GM12878 (cell line): ENCODE data around the gene SBNO2. TPM values are rescaled to one million over a fixed set of nuclear protein-coding genes. Genes with fewer than 3 reads are reported as not detected.
A peak's percentile ranks its signal among the peaks of the same experiment; 100 is the strongest.

Experiments used
- ATAC-seq: fragments of 200-7000 bp; cut with Tn5 transposase; 3 replicates; pipeline ENCODE4 v1.9.1; 2020; ENCODE audit warnings: mild to moderate bottlenecking, moderate library complexity
- BruUV-seq: library from RNA; stranded (reverse); fragments of 400-500 nt; replicated peaks from 2 replicates; lab custom pipeline; 2021; lab: Mats Ljungman, UMichigan
- CTCF ChIA-PET: fragments of 300-600 bp; sonication (Branson Sonifier 250); formaldehyde crosslinking; extraction: SDS; loops from one replicate; lab custom pipeline; 2021; ENCODE audit warnings: inconsistent platforms; lab: Yijun Ruan, JAX
- POLR2A ChIA-PET: fragments of 350-600 bp; formaldehyde crosslinking; extraction: SDS; loops from one replicate; lab custom pipeline; 2021; ENCODE audit warnings: inconsistent platforms; lab: Charles Lee
- RAD21 ChIA-PET: fragments of 300-600 bp; sonication (Branson Sonifier 250); formaldehyde crosslinking; loops from one replicate; lab custom pipeline; 2023; ENCODE audit warnings: antibody characterized with exemption; ENCODE audit not compliant: unreplicated experiment; lab: Charles Lee
- SMC1A ChIA-PET: fragments of 300-600 bp; sonication (Branson Sonifier 250); formaldehyde crosslinking; loops from one replicate; lab custom pipeline; 2023; ENCODE audit not compliant: unreplicated experiment, uncharacterized antibody; lab: Charles Lee
- DNase-seq: peaks from one replicate; pipeline ENCODE4 v3.0.0-alpha.2; 2011; ENCODE audit warnings: low read depth, low spot score
- FAIRE-seq: peaks from 3 replicates; lab custom pipeline; 2011; peaks lifted over from hg19 to GRCh38; lab: Jason Lieb, UNC
- H2AFZ ChIP-seq: 2 replicates; pipeline ENCODE4 v1.6.0; 2011; ENCODE audit warnings: low read depth, low read length, control low read depth; ENCODE audit not compliant: control insufficient read depth
- H3K27ac ChIP-seq: 2 replicates; pipeline ENCODE4 v1.5.1; 2011; ENCODE audit warnings: control low read depth; ENCODE audit not compliant: control insufficient read depth, insufficient read depth
- H3K27me3 ChIP-seq, 2 experiments: replicated peaks in 1 of 2; 2 replicates each; pipeline versions ENCODE4 v1.6.0 to v1.6.1; 2011; ENCODE audit warnings: low read length in 1 of 2; ENCODE audit not compliant: control insufficient read depth in 2 of 2, insufficient read depth in 2 of 2
- H3K36me3 ChIP-seq, 2 experiments: 2 replicates each; pipeline ENCODE4 v1.5.1; 2011; ENCODE audit warnings: low read length in 1 of 2; ENCODE audit not compliant: control insufficient read depth in 2 of 2, insufficient read depth in 2 of 2
- H3K4me1 ChIP-seq: 2 replicates; pipeline ENCODE4 v1.6.1; 2011; ENCODE audit warnings: mild to moderate bottlenecking, low read length, moderate library complexity, mixed read lengths; ENCODE audit not compliant: control insufficient read depth, insufficient read depth
- H3K4me2 ChIP-seq: 2 replicates; pipeline ENCODE4 v1.6.0; 2011; ENCODE audit warnings: control low read depth; ENCODE audit not compliant: control insufficient read depth, insufficient read depth
- H3K4me3 ChIP-seq: fragments of 200-600 bp; sonication (generic); 2 replicates; pipeline ENCODE4 v1.5.1; 2016
- H3K79me2 ChIP-seq: 2 replicates; pipeline ENCODE4 v1.6.0; 2011; ENCODE audit warnings: low read length; ENCODE audit not compliant: control insufficient read depth, insufficient read depth
- H3K9ac ChIP-seq: 2 replicates; pipeline ENCODE4 v1.8.0; 2011; ENCODE audit warnings: low read length, control low read depth, mixed read lengths; ENCODE audit not compliant: control insufficient read depth, insufficient read depth
- H3K9me3 ChIP-seq: replicated peaks from 3 replicates; pipeline ENCODE4 v1.5.1; 2011; ENCODE audit warnings: mild to moderate bottlenecking, low read length; ENCODE audit not compliant: control insufficient read depth, insufficient read depth
- H4K20me1 ChIP-seq: 2 replicates; pipeline ENCODE4 v1.6.0; 2011; ENCODE audit not compliant: control insufficient read depth, insufficient read depth
- FOXM1 ChIP-seq: IDR thresholded peaks from 2 replicates; pipeline ENCODE4 v1.6.1; 2012; ENCODE audit warnings: low read depth, mild to moderate bottlenecking, inconsistent platforms, low read length, moderate library complexity
- GATAD2B ChIP-seq: fragments of 450-650 bp; conservative IDR thresholded peaks from 2 replicates; pipeline ENCODE4 v1.6.1; 2017; ENCODE audit warnings: low read depth, mild to moderate bottlenecking, moderate library complexity
- HDGF ChIP-seq: fragments of 450-650 bp; IDR thresholded peaks from 2 replicates; pipeline ENCODE4 v1.6.1; 2016; ENCODE audit warnings: antibody characterized with exemption
- IRF4 ChIP-seq: IDR thresholded peaks from 2 replicates; pipeline ENCODE4 v1.6.1; 2011; ENCODE audit warnings: low read depth, low read length
- NFYB ChIP-seq: IDR thresholded peaks from 2 replicates; pipeline ENCODE4 v1.6.1; 2011; ENCODE audit warnings: low read depth, mild to moderate bottlenecking, low read length, improper control_type of control experiment, moderate library complexity; ENCODE audit not compliant: insufficient read depth
- NR2F1 ChIP-seq: fragments of 450-650 bp; conservative IDR thresholded peaks from 2 replicates; pipeline ENCODE4 v1.6.1; 2017; ENCODE audit warnings: mild to moderate bottlenecking
- STAT1 ChIP-seq: fragments of 450-650 bp; conservative IDR thresholded peaks from 2 replicates; pipeline ENCODE4 v1.6.1; 2014; ENCODE audit warnings: antibody characterized with exemption, mild to moderate bottlenecking
- WGBS: methylation state at CpG from one replicate; pipeline ENCODE4 v1.1.6; 2016; ENCODE audit warnings: low lambda C conversion rate; ENCODE audit not compliant: insufficient replicate concordance, insufficient coverage; ENCODE audit errors: missing lambda C conversion rate; 5-methylcytosine and 5-hydroxymethylcytosine counted together
- in situ Hi-C: fragments of 300-500 bp; cut with MboI; formaldehyde crosslinking; loops from 9 replicates; pipeline ENCODE4 v1.14.3; 2018; ENCODE audit warnings: mixed read lengths
- intact Hi-C: fragments of 100-400 bp; cut with micrococcal nuclease; formaldehyde crosslinking; loops from one replicate; pipeline ENCODE4 v1.14.2; 2022; ENCODE audit not compliant: unreplicated experiment
- polyA plus RNA-seq, 11 experiments: library from polyadenylated mRNA; depleted of rRNA in 4 of 11; unstranded in 6 of 11; stranded (reverse) in 5 of 11; fragments of >200 nt; fragmentation: Nextera tagmentation in 4 of 11; fragmentation: Illumina TruSeq in 1 of 11; extraction: Ambion mirVana in 4 of 11; extraction: Trizol in 1 of 11; gene quantifications; 1 replicate in 1 of 11; 2 replicates in 10 of 11; pipeline versions ENCODE4 v1.2.1 to v1.2.3, GENCODE V29; 2011 to 2016; ENCODE audit warnings: inconsistent platforms in 2 of 11, missing spikeins in 2 of 11, low read depth in 1 of 11
- total RNA-seq, 4 experiments: library from RNA; depleted of rRNA in 3 of 4; stranded (reverse); fragments of >200 nt in 3 of 4; fragmentation: Illumina TruSeq in 1 of 4; extraction: Trizol in 1 of 4; gene quantifications; 2 replicates each; pipeline versions ENCODE4 v1.2.1 to v1.2.3, GENCODE V29; 2013 to 2021
- TF ChIP-seq, protein P1 (sequence below): IDR thresholded peaks from 2 replicates; pipeline ENCODE4 v1.6.1; 2012; ENCODE audit warnings: low read length, inconsistent platforms
- TF ChIP-seq, protein P2 (sequence below): fragments of 450-650 bp; formaldehyde crosslinking; IDR thresholded peaks from 2 replicates; pipeline ENCODE4 v1.5.0; 2022; ENCODE audit warnings: mild to moderate bottlenecking, missing genetic modification characterization
- TF ChIP-seq, protein P3 (sequence below): fragments of 450-650 bp; IDR thresholded peaks from 2 replicates; pipeline ENCODE4 v1.6.1; 2017; ENCODE audit warnings: mild to moderate bottlenecking, low read depth, inconsistent platforms; ENCODE audit not compliant: poor library complexity, severe bottlenecking
- TF ChIP-seq, protein P4 (sequence below): IDR thresholded peaks from 2 replicates; pipeline ENCODE4 v1.6.1; 2011; ENCODE audit warnings: low read depth, low read length, improper control_type of control experiment, borderline replicate concordance
- TF ChIP-seq, protein P5 (sequence below): IDR thresholded peaks from 2 replicates; pipeline ENCODE4 v1.6.1; 2012; ENCODE audit warnings: low read depth, low read length, improper control_type of control experiment
- TF ChIP-seq, protein P6 (sequence below): IDR thresholded peaks from 2 replicates; pipeline ENCODE4 v1.6.1; 2011; ENCODE audit warnings: borderline replicate concordance, low read depth, mild to moderate bottlenecking, moderate library complexity, low read length; ENCODE audit not compliant: insufficient read depth, poor library complexity, severe bottlenecking

SBNO2 gene
- total and polyA plus RNA-seq, 10 of the 15 experiments (the other 5 are each of a cell fraction or from before 2014, with no cell fraction given) = 0.08 to 44.6 (median 5.4) TPM

DNA sequence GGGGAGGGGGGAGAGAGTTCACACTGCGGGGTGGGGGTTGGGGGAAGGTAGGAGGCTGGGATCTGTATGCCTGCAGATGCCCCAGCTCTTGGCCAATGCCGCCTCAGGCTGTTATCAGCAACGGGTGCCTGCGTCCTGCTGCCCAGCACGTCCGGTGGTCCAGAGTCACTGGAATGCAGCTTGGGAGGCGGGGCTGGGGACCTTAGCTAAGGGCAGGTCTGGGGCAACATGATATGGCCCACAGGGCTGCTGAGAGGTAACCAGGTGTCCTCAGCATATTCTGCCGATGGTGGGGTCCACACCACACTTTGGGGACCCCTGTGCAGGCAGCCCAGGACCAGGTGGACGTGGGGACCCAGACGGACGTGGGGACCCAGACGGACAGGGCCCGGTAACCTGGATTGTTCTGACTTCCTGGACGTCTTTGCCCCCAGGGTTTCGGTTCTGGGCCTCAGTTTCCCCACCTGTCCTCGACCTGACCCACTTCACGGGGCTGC lies 107.8 kb downstream of the SBNO2 start:
- Histone ChIP-seq H3K4me1 (peaks cover 17% of the 10 kb centered on the region), H3K27me3 (no peaks in the 10 kb centered on the region), H4K20me1 (no peaks in the 10 kb centered on the region), H3K27ac (no peak overlapping the region), H3K79me2 (peaks cover 35% of the 10 kb centered on the region), H3K9ac (peak overlapping the region; percentile 90; the same call in 1 of the 2 replicates), H3K36me3 (peaks cover 0 to 7% of the 10 kb centered on the region in 2 experiments; a peak in 2 of 4 replicates), H3K9me3 (no peaks in the 10 kb centered on the region), H3K4me2 (peak overlapping the region; percentile 85), H3K4me3 (peak overlapping the region; percentile 98), H2AFZ (no peak overlapping the region)
- ChIA-PET SMC1A (interaction anchor here (1.4 to 2.3 kb wide), 4 partner anchors 9 to 49 kb away, joined by 4 to 11 read pairs (median 7); no protein-coding TSS in a partner anchor), CTCF (interaction anchor here (0.8 to 2.2 kb wide), 7 partner anchors 11 to 203 kb away, joined by 3 to 9 read pairs (median 3); no protein-coding TSS in a partner anchor), POLR2A (interaction anchor here (0.9 to 3.0 kb wide), 11 partner anchors 10 to 273 kb away, joined by 3 to 45 read pairs (median 11); partner anchors contain the start of genes ABCA7, CIRBP, CNN2 and GPX4), RAD21 (interaction anchor here (1.1 to 2.4 kb wide), 10 partner anchors 8 to 200 kb away, joined by 3 to 19 read pairs (median 6); partner anchors contain the start of gene CNN2)
- intact Hi-C loops = no loop called here
- ATAC-seq (no peak), DNase-seq (no peak), FAIRE-seq (no peak)
- in situ Hi-C loops = no loop called here
- TF ChIP-seq GATAD2B (no peak), HDGF (no peak), FOXM1 (no peak), NR2F1 (no peak), STAT1 (no peak), NFYB (no peak), IRF4 (no peak)
- TF ChIP-seq, protein P1, sequence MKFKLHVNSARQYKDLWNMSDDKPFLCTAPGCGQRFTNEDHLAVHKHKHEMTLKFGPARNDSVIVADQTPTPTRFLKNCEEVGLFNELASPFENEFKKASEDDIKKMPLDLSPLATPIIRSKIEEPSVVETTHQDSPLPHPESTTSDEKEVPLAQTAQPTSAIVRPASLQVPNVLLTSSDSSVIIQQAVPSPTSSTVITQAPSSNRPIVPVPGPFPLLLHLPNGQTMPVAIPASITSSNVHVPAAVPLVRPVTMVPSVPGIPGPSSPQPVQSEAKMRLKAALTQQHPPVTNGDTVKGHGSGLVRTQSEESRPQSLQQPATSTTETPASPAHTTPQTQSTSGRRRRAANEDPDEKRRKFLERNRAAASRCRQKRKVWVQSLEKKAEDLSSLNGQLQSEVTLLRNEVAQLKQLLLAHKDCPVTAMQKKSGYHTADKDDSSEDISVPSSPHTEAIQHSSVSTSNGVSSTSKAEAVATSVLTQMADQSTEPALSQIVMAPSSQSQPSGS = no peak
- TF ChIP-seq, protein P2, sequence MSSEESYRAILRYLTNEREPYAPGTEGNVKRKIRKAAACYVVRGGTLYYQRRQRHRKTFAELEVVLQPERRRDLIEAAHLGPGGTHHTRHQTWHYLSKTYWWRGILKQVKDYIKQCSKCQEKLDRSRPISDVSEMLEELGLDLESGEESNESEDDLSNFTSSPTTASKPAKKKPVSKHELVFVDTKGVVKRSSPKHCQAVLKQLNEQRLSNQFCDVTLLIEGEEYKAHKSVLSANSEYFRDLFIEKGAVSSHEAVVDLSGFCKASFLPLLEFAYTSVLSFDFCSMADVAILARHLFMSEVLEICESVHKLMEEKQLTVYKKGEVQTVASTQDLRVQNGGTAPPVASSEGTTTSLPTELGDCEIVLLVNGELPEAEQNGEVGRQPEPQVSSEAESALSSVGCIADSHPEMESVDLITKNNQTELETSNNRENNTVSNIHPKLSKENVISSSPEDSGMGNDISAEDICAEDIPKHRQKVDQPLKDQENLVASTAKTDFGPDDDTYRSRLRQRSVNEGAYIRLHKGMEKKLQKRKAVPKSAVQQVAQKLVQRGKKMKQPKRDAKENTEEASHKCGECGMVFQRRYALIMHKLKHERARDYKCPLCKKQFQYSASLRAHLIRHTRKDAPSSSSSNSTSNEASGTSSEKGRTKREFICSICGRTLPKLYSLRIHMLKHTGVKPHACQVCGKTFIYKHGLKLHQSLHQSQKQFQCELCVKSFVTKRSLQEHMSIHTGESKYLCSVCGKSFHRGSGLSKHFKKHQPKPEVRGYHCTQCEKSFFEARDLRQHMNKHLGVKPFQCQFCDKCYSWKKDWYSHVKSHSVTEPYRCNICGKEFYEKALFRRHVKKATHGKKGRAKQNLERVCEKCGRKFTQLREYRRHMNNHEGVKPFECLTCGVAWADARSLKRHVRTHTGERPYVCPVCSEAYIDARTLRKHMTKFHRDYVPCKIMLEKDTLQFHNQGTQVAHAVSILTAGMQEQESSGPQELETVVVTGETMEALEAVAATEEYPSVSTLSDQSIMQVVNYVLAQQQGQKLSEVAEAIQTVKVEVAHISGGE (CRISPR knock-in tag) = no peak
- TF ChIP-seq, protein P3, sequence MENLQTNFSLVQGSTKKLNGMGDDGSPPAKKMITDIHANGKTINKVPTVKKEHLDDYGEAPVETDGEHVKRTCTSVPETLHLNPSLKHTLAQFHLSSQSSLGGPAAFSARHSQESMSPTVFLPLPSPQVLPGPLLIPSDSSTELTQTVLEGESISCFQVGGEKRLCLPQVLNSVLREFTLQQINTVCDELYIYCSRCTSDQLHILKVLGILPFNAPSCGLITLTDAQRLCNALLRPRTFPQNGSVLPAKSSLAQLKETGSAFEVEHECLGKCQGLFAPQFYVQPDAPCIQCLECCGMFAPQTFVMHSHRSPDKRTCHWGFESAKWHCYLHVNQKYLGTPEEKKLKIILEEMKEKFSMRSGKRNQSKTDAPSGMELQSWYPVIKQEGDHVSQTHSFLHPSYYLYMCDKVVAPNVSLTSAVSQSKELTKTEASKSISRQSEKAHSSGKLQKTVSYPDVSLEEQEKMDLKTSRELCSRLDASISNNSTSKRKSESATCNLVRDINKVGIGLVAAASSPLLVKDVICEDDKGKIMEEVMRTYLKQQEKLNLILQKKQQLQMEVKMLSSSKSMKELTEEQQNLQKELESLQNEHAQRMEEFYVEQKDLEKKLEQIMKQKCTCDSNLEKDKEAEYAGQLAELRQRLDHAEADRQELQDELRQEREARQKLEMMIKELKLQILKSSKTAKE = no peak
- TF ChIP-seq, protein P4, sequence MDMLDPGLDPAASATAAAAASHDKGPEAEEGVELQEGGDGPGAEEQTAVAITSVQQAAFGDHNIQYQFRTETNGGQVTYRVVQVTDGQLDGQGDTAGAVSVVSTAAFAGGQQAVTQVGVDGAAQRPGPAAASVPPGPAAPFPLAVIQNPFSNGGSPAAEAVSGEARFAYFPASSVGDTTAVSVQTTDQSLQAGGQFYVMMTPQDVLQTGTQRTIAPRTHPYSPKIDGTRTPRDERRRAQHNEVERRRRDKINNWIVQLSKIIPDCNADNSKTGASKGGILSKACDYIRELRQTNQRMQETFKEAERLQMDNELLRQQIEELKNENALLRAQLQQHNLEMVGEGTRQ = no peak
- TF ChIP-seq, protein P5, sequence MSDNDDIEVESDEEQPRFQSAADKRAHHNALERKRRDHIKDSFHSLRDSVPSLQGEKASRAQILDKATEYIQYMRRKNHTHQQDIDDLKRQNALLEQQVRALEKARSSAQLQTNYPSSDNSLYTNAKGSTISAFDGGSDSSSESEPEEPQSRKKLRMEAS = no peak
- TF ChIP-seq, protein P6, sequence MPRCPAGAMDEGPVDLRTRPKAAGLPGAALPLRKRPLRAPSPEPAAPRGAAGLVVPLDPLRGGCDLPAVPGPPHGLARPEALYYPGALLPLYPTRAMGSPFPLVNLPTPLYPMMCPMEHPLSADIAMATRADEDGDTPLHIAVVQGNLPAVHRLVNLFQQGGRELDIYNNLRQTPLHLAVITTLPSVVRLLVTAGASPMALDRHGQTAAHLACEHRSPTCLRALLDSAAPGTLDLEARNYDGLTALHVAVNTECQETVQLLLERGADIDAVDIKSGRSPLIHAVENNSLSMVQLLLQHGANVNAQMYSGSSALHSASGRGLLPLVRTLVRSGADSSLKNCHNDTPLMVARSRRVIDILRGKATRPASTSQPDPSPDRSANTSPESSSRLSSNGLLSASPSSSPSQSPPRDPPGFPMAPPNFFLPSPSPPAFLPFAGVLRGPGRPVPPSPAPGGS = no peak
- 42% methylated on average over 17 of the region's 17 CpGs for WGBS
- BruUV-seq = no TSS peak
